WTC11 (cell line): Measurements from ENCODE around the gene OXLD1. TPM values are rescaled to one million over a fixed set of nuclear protein-coding genes. Genes with fewer than 3 reads are reported as not detected.

ENCODE experiments used
- ATAC-seq: fragments of 200-7000 bp; cut with Tn5 transposase; 2 replicates; pipeline ENCODE4 v1.10.0; 2021; ENCODE audit warnings: mild to moderate bottlenecking, moderate library complexity
- CTCF ChIA-PET: fragments of 300-600 bp; sonication (Branson Sonifier 250); formaldehyde crosslinking; loops from one replicate; lab custom pipeline; 2021; ENCODE audit warnings: antibody characterized with exemption; lab: Charles Lee
- POLR2A ChIA-PET: fragments of 350-600 bp; sonication (Branson Sonifier 250); formaldehyde crosslinking; loops from one replicate; lab custom pipeline; 2021; ENCODE audit warnings: antibody characterized with exemption; lab: Charles Lee
- DNase-seq: peaks from one replicate; pipeline ENCODE4 v3.0.0; 2021; ENCODE audit warnings: low spot score
- H3K27ac Mint-ChIP-seq: 2 replicates; pipeline ENCODE4 v1.8.0; 2021; ENCODE audit warnings: mixed read lengths
- H3K27me3 Mint-ChIP-seq: 2 replicates; pipeline ENCODE4 v1.8.0; 2021; ENCODE audit warnings: low read depth, mild to moderate bottlenecking, moderate library complexity, mixed read lengths
- H3K36me3 Mint-ChIP-seq: 2 replicates; pipeline ENCODE4 v1.8.0; 2021; ENCODE audit warnings: mixed read lengths
- H3K4me1 Mint-ChIP-seq: 2 replicates; pipeline ENCODE4 v1.8.0; 2022; ENCODE audit warnings: mixed read lengths
- H3K4me3 Mint-ChIP-seq: 2 replicates; pipeline ENCODE4 v1.8.0; 2021; ENCODE audit warnings: mild to moderate bottlenecking, moderate library complexity, mixed read lengths
- H3K9me3 Mint-ChIP-seq: 2 replicates; pipeline ENCODE4 v1.8.0; 2021; ENCODE audit warnings: mixed read lengths
- ATF1 ChIP-seq: sonication (generic); formaldehyde crosslinking; IDR thresholded peaks from 2 replicates; pipeline ENCODE4 v1.8.1; 2023; ENCODE audit warnings: mild to moderate bottlenecking, moderate library complexity, missing genetic modification reagents
- CBFB ChIP-seq: sonication (generic); formaldehyde crosslinking; IDR thresholded peaks from 2 replicates; pipeline ENCODE4 v1.8.1; 2022; ENCODE audit warnings: mild to moderate bottlenecking, low read depth, missing genetic modification reagents
- CTCF ChIP-seq: fragments of 200-600 bp; IDR thresholded peaks from 2 replicates; pipeline ENCODE4 v1.8.0; 2022; ENCODE audit warnings: antibody characterized with exemption
- E2F5 ChIP-seq: sonication (generic); formaldehyde crosslinking; IDR thresholded peaks from 2 replicates; pipeline ENCODE4 v1.8.1; 2022; ENCODE audit warnings: mild to moderate bottlenecking, moderate library complexity, missing genetic modification reagents
- ELF4 ChIP-seq: sonication (generic); formaldehyde crosslinking; IDR thresholded peaks from 2 replicates; pipeline ENCODE4 v1.8.1; 2022; ENCODE audit warnings: low read depth, mild to moderate bottlenecking, moderate library complexity, missing genetic modification reagents
- ESRRA ChIP-seq: sonication (generic); formaldehyde crosslinking; IDR thresholded peaks from 2 replicates; pipeline ENCODE4 v1.8.1; 2022; ENCODE audit warnings: mild to moderate bottlenecking, missing genetic modification reagents, borderline replicate concordance
- ETV6 ChIP-seq: sonication (generic); formaldehyde crosslinking; IDR thresholded peaks from 2 replicates; pipeline ENCODE4 v1.8.1; 2022; ENCODE audit warnings: mild to moderate bottlenecking, missing genetic modification reagents
- FOXK1 ChIP-seq: sonication (generic); formaldehyde crosslinking; IDR thresholded peaks from 2 replicates; pipeline ENCODE4 v1.8.0; 2022; ENCODE audit warnings: mild to moderate bottlenecking, moderate library complexity, missing genetic modification reagents
- IRF1 ChIP-seq: sonication (generic); formaldehyde crosslinking; IDR thresholded peaks from 2 replicates; pipeline ENCODE4 v1.8.0; 2023; ENCODE audit warnings: missing genetic modification reagents
- JAZF1 ChIP-seq: fragments of 250-450 bp; sonication (Bioruptor Pico); IDR thresholded peaks from 2 replicates; pipeline ENCODE4 v1.9.0; 2021; ENCODE audit warnings: moderate library complexity, mild to moderate bottlenecking, inconsistent platforms
- JUN ChIP-seq: sonication (generic); formaldehyde crosslinking; IDR thresholded peaks from 2 replicates; pipeline ENCODE4 v1.8.0; 2023; ENCODE audit warnings: mild to moderate bottlenecking, missing genetic modification reagents
- PRDM15 ChIP-seq: sonication (generic); formaldehyde crosslinking; IDR thresholded peaks from 2 replicates; pipeline ENCODE4 v1.8.0; 2022; ENCODE audit warnings: missing genetic modification reagents
- TP53 ChIP-seq: sonication (generic); formaldehyde crosslinking; IDR thresholded peaks from 2 replicates; pipeline ENCODE4 v1.8.1; 2023; ENCODE audit warnings: mild to moderate bottlenecking, missing genetic modification reagents
- USF2 ChIP-seq: sonication (generic); formaldehyde crosslinking; IDR thresholded peaks from 2 replicates; pipeline ENCODE4 v1.8.1; 2023; ENCODE audit warnings: mild to moderate bottlenecking, missing genetic modification reagents, moderate library complexity
- ZNF232 ChIP-seq: sonication (generic); formaldehyde crosslinking; IDR thresholded peaks from 2 replicates; pipeline ENCODE4 v1.8.0; 2022; ENCODE audit warnings: mild to moderate bottlenecking, missing genetic modification reagents
- ZNF281 ChIP-seq: sonication (generic); formaldehyde crosslinking; IDR thresholded peaks from 2 replicates; pipeline ENCODE4 v1.8.0; 2023; ENCODE audit warnings: mild to moderate bottlenecking, missing genetic modification reagents
- ZNF317 ChIP-seq: sonication (generic); formaldehyde crosslinking; IDR thresholded peaks from 2 replicates; pipeline ENCODE4 v1.8.1; 2023; ENCODE audit warnings: low read depth, mild to moderate bottlenecking, moderate library complexity, missing genetic modification reagents, borderline replicate concordance
- ZNF512 ChIP-seq: sonication (generic); formaldehyde crosslinking; IDR thresholded peaks from 2 replicates; pipeline ENCODE4 v1.8.1; 2022; ENCODE audit warnings: missing genetic modification reagents, borderline replicate concordance
- ZNF671 ChIP-seq: fragments of 250-450 bp; sonication (Bioruptor Pico); IDR thresholded peaks from 2 replicates; pipeline ENCODE4 v1.8.0; 2021; ENCODE audit warnings: mild to moderate bottlenecking
- total RNA-seq: library from RNA; stranded (reverse); gene quantifications from 3 replicates; pipeline ENCODE4 v1.2.3, GENCODE V29; 2021

Gene OXLD1
- total RNA-seq, 1 experiment from 2014 or later: 49.6 TPM

GRCh38 chr17:81638683-81639082 lies 27.7 kb downstream of the OXLD1 start:
- H3K27ac Mint-ChIP-seq: no peak overlapping the region
- ATAC-seq (no peak), DNase-seq (no peak)
- H3K4me1 Mint-ChIP-seq: peaks cover 10% of the 10 kb centered on the region
- ChIA-PET POLR2A (no interaction called here), CTCF (interaction anchor here (0.6 kb wide), 1 partner anchor 1076 kb away, joined by 3 read pairs; no protein-coding TSS in a partner anchor)
- H3K4me3 Mint-ChIP-seq: peak overlapping the region; percentile 39; the same call in 1 of the 2 replicates
- TF ChIP-seq USF2 (CRISPR knock-in tag) (no peak), TP53 (CRISPR knock-in tag) (no peak), CBFB (CRISPR knock-in tag) (no peak), ZNF281 (CRISPR knock-in tag) (no peak), ZNF317 (no peak), ATF1 (CRISPR knock-in tag) (no peak), ESRRA (no peak), ZNF671 (CRISPR knock-in tag) (no peak), ELF4 (CRISPR knock-in tag) (no peak), CTCF (no peak), JUN (no peak), ETV6 (CRISPR knock-in tag) (no peak), PRDM15 (CRISPR knock-in tag) (no peak), ZNF232 (CRISPR knock-in tag) (no peak), E2F5 (CRISPR knock-in tag) (no peak), JAZF1 (CRISPR knock-in tag) (no peak), IRF1 (CRISPR knock-in tag) (no peak), ZNF512 (CRISPR knock-in tag) (no peak), FOXK1 (CRISPR knock-in tag) (no peak)
- H3K27me3 Mint-ChIP-seq: no peaks in the 10 kb centered on the region
- no peaks in the 10 kb centered on the region for H3K9me3 Mint-ChIP-seq
- H3K36me3 Mint-ChIP-seq: no peaks in the 10 kb centered on the region
